HG02970 (cell line): ENCODE results near the gene TMEM135.
"Not testable (repeated sequence)": the region's sequence is repeated elsewhere in the genome, so short reads cannot be mapped to it uniquely, and the experiment has no call there.

Experiments
- ATAC-seq: cut with Tn5 transposase; IDR thresholded peaks from one replicate; pipeline ENCODE4 v1.9.1; 2021; ENCODE audit warnings: mild to moderate bottlenecking, moderate library complexity, moderate number of reproducible peaks; ENCODE audit not compliant: unreplicated experiment, low FRiP score

TMEM135 gene

DNA sequence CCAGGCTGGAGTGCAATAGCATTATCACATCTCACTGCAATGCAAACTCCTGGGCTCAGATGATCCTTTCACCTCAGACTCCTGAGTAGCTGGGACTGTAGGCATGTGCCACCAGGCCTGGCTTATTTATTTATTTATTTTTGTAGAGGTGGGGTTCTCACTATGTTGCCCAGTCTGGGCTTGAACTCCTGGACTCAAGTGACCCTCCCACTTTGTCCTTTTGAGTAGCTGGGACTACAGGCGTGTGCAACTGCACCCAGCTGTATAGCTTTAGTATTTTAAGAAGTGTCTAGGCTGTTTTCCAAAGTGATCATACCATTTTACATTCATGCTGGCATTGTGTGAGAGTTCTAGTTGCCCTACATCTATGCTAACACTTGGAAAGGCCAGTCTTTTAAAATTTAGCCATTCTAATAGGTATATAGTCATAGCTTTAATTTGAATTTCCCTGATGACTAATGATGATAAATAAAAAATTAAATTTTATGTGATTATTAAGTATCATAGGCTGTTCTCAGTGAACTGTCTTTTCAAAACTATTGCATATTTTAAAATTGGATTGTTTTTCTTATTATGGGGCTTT is 96.9 kb downstream of the TMEM135 start:
- ATAC-seq, result no peak

DNA sequence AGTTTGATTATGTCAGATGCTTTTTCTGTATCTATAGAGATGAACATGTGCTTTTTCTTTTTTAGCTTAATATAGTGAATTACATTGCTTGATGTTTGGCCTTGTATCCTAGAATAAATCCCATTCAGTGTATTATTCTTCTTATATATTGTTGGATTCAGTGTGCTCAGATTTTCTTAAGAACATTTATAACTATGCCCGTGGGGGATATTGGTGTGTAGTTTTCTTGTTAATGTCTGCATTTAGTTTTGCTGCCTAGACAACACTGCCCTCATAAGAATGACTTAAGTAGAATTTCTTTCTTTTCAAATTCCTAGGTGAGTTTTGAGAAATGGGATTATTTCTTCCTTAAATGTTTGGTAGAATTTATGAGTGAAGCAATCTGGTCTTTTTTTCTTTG is 98.5 kb downstream of the TMEM135 start:
- ATAC-seq, result no peak

GRCh38 chr11:87137711-87138110 is 100.0 kb downstream of the TMEM135 start:
- no peak for ATAC-seq

DNA sequence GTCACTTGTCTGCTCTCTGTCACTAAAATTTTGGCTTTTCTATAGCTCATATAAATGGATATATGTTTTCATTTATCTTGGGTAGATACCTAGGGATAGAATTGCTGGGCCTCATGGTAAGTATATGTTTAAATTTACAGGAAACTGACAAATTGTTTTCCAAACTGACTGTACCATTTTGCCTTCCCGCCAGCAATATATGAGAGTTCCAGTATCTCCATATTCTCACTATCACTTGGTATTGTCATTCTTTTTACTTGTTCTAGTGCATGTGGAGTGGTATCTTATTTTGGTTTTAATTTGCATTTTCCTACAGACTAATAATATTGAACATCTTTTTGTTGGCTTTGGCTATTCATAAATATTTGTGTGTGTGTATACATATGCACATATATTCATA is 101.7 kb downstream of the TMEM135 start:
- no peak for ATAC-seq

- ATAC-seq, result no peak
These were observed 103.6 kb downstream of the TMEM135 start for GRCh38 chr11:87141322-87141721.

DNA sequence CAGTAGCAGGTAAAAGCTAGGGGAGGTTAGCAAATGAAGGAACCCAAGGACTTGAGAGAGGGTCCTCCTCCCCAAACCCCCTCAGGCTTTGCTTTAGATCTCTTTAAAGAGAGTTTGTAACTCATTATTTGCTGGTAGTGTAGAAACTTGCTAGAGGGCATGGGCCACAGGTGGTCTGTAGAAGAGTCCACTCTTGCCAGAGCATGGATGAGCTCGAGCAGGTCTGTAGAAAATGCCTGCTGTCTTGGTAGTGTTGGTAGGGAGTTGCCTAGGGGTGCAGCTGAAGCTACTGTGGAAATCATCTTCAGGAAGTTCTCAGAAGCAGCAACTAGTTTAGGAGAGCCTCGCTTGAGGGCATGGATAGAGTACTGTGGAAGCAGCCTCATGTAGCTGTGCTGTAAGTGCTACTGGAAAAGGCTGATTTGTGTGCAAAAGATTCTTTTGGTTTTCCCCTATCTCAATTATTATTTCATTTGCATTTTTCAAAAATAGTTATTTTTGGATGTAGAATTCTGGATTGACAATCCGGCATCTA is 104.3 kb downstream of the TMEM135 start:
- ATAC-seq, result no peak

- no peak for ATAC-seq
These were observed 104.9 kb downstream of the TMEM135 start for GRCh38 chr11:87142594-87142993.

DNA sequence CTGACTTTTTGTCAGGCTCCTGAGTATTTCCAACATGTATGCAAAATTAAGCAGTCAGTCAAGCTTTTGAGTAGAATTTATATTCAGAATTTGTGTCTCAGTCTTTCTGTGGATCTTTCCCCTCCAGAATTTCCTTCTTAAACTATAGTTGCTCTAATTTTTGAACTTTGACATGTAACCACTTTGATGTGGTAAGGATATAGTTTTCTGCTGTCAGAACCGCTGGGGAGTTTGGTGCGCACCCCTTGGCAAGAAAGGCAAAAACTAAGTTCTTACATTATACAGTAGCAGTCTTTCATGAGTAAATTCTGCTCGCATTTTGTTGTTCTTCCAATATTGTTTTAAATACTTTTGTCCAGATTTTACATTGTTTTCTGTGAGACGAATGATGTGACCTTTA is 105.9 kb downstream of the TMEM135 start:
- no peak for ATAC-seq

DNA sequence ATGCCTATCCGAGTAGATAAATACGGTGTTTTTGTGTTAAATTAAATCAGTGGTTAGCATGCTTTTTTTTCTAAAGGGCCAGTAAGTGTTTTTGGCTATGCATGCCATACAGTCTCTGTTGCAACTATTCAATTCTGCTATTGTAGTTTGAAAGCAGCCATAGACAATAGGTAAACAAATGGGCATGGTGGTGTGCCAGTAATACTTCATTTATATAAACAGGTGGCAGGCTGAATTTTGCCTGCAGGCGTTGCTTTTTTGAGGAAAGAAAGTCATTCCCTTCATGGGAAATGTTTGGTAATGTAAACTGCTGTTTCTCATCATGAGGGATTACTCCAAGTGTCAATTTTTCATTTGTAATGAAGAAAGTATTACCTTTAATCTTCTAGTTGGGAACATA is 106.5 kb downstream of the TMEM135 start:
- no peak for ATAC-seq

DNA sequence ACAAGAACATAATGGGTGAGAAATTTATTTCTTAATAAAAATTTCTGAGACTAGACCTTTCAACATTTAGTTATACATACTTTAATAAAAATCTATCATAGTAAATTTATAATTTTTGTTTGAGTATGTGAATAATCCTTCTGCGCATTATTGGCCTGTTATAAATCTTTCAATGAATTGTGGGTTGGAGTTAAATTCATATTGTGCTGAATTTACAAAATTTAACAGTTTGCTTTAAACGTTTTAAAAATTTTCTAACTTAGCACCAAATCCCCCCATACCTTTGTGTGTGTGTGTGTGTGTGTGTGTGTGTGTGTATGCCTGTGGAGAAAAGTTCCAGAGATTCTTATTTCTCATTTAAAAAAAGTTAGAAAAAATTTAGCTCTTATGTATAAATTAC is 111.0 kb downstream of the TMEM135 start:
- no peak for ATAC-seq

GRCh38 chr11:87149782-87150181 is 112.0 kb downstream of the TMEM135 start:
- ATAC-seq, result not testable (repeated sequence)

GRCh38 chr11:87150936-87151335 is 113.2 kb downstream of the TMEM135 start:
- ATAC-seq, result no peak

GRCh38 chr11:87154246-87154645 is 116.5 kb downstream of the TMEM135 start:
- no peak for ATAC-seq

DNA sequence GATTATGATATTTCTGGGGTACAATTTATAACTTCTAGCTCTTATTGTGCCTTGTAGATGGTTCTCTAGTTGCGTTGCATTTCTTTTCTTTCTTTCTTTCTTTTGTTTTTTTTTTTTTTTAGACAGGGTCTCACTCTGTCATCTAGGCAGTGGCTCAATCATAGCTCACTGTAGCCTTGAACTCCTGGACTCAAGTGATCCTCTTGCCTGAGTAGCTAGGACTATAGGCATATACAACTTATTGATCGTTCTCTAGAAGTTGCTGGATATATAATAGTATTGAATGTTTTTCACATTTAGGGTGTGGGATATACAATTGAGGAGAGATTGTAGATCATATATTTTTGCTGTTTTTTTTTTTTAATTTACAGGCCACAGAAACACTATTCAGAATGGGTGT is 119.2 kb downstream of the TMEM135 start:
- ATAC-seq, result no peak

- not testable (repeated sequence) for ATAC-seq
These were observed 131.3 kb downstream of the TMEM135 start for GRCh38 chr11:87169076-87169475.

GRCh38 chr11:87173185-87174039 is 135.7 kb downstream of the TMEM135 start:
- no peak for ATAC-seq

DNA sequence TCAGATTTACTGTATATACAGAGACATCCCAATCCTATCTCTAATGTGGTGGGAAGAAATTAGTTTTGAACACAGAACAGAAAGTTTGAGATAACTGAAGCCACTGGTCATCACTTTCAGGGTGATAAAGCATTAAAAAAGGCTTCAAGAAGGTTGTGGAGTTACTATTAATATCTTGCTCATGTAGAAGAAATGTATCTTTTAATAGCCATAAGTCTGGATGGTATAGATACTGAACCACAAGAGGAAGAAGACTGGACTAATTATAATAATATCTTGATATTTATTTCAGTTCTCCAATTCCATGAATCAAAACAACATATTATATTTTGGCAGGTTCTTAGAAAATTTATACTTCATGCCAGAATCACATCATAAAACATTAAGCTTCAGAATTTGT is 137.1 kb downstream of the TMEM135 start:
- no peak for ATAC-seq

GRCh38 chr11:87176044-87176443 is 138.3 kb downstream of the TMEM135 start:
- no peak for ATAC-seq

- no peak for ATAC-seq
These were observed 141.9 kb downstream of the TMEM135 start for GRCh38 chr11:87179621-87180020.

GRCh38 chr11:87180742-87181141 is 143.0 kb downstream of the TMEM135 start:
- no peak for ATAC-seq

GRCh38 chr11:87181143-87181542 is 143.4 kb downstream of the TMEM135 start:
- ATAC-seq, result no peak

DNA sequence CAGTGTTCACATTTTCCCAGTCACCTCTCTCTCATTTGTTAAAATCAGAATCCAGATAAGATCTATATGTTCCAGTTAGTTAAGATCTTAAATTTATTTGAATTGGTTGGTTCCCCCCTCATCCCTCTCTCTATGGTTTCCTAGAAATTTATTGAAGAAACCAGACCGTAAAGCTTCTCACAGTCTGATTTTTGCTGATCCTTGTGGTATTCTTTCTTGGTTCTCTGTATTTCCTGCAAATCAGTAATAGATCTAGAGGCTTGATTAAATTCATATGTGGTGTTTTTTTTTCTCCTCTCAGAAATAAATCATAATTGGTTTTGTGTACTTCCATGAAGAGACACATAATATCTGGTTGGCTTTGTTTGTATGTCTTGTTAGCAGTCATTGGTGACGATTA is 147.5 kb downstream of the TMEM135 start:
- ATAC-seq, result no peak
